T-helper 2 cell treated with Interferon-gamma antibody and Interleukin-4, amounts not matched to agents 5 μg/mL and 100 μg/mL, for 36 hours (primary cell): ENCODE measurements around the gene RNF34.
A peak's percentile ranks its signal among the peaks of the same experiment; 100 is the strongest.
"Not testable (repeated sequence)": the region's sequence is repeated elsewhere in the genome, so short reads cannot be mapped to it uniquely, and the experiment has no call there.

Experiments
- DNase-seq: peaks from one replicate; pipeline ENCODE4 v3.0.0; 2021; ENCODE audit warnings: low spot score
- H3K27ac Mint-ChIP-seq: one replicate; pipeline ENCODE4 v1.8.0; 2021; ENCODE audit warnings: mild to moderate bottlenecking, mixed read lengths
- H3K27me3 Mint-ChIP-seq: one replicate; pipeline ENCODE4 v1.8.0; 2021; ENCODE audit warnings: low read depth, mixed read lengths
- H3K36me3 Mint-ChIP-seq: one replicate; pipeline ENCODE4 v1.8.0; 2021; ENCODE audit warnings: low read depth, mixed read lengths
- H3K4me1 Mint-ChIP-seq: one replicate; pipeline ENCODE4 v1.8.0; 2021; ENCODE audit warnings: low read depth, mixed read lengths
- H3K4me3 Mint-ChIP-seq: one replicate; pipeline ENCODE4 v1.8.0; 2022; ENCODE audit warnings: mild to moderate bottlenecking, moderate library complexity, mixed read lengths
- H3K9me3 Mint-ChIP-seq: one replicate; pipeline ENCODE4 v1.8.0; 2021; ENCODE audit warnings: mixed read lengths

The RNF34 gene

GRCh38 chr12:121374945-121375584 lies 24.9 kb upstream of the RNF34 start:
- H3K36me3 Mint-ChIP-seq, H3K27me3 Mint-ChIP-seq, H3K27ac Mint-ChIP-seq, H3K4me3 Mint-ChIP-seq, H3K9me3 Mint-ChIP-seq, DNase-seq, H3K4me1 Mint-ChIP-seq: not testable (repeated sequence)

GRCh38 chr12:121376754-121377697 lies 22.9 kb upstream of the RNF34 start:
- H3K9me3 Mint-ChIP-seq: no peaks in the 10 kb centered on the region
- H3K36me3 Mint-ChIP-seq: no peaks in the 10 kb centered on the region
- H3K27me3 Mint-ChIP-seq: peaks cover 6% of the 10 kb centered on the region
- H3K4me1 Mint-ChIP-seq: no peaks in the 10 kb centered on the region
- no peak overlapping the region for H3K27ac Mint-ChIP-seq
- DNase-seq: no peak
- no peak overlapping the region for H3K4me3 Mint-ChIP-seq

GRCh38 chr12:121378736-121379135 lies 21.2 kb upstream of the RNF34 start:
- Mint-ChIP-seq H3K27ac (no peak overlapping the region), H3K27me3 (peaks cover 4% of the 10 kb centered on the region), H3K36me3 (no peaks in the 10 kb centered on the region), H3K4me3 (no peak overlapping the region), H3K4me1 (no peaks in the 10 kb centered on the region), H3K9me3 (no peaks in the 10 kb centered on the region)
- no peak for DNase-seq

GRCh38 chr12:121379945-121380344 lies 20.0 kb upstream of the RNF34 start:
- DNase-seq: no peak
- H3K4me1 Mint-ChIP-seq: no peaks in the 10 kb centered on the region
- H3K9me3 Mint-ChIP-seq: no peaks in the 10 kb centered on the region
- H3K27me3 Mint-ChIP-seq: peaks cover 4% of the 10 kb centered on the region
- no peak overlapping the region for H3K27ac Mint-ChIP-seq
- H3K36me3 Mint-ChIP-seq: no peaks in the 10 kb centered on the region
- H3K4me3 Mint-ChIP-seq: no peak overlapping the region

- peaks cover 3% of the 10 kb centered on the region for H3K4me1 Mint-ChIP-seq
- no peak for DNase-seq
- no peak overlapping the region for H3K4me3 Mint-ChIP-seq
- H3K36me3 Mint-ChIP-seq: no peaks in the 10 kb centered on the region
- H3K9me3 Mint-ChIP-seq: no peaks in the 10 kb centered on the region
- H3K27ac Mint-ChIP-seq: no peak overlapping the region
- H3K27me3 Mint-ChIP-seq: peaks cover 8% of the 10 kb centered on the region
These were observed 16.3 kb upstream of the RNF34 start for GRCh38 chr12:121383601-121384021.

GRCh38 chr12:121384891-121385290 lies 15.0 kb upstream of the RNF34 start:
- H3K27ac Mint-ChIP-seq, H3K36me3 Mint-ChIP-seq, H3K27me3 Mint-ChIP-seq, DNase-seq, H3K9me3 Mint-ChIP-seq, H3K4me1 Mint-ChIP-seq, H3K4me3 Mint-ChIP-seq: not testable (repeated sequence)

- no peaks in the 10 kb centered on the region for H3K9me3 Mint-ChIP-seq
- DNase-seq: no peak
- no peak overlapping the region for H3K27ac Mint-ChIP-seq
- H3K4me3 Mint-ChIP-seq: no peak overlapping the region
- H3K36me3 Mint-ChIP-seq: no peaks in the 10 kb centered on the region
- peaks cover 7% of the 10 kb centered on the region for H3K27me3 Mint-ChIP-seq
- H3K4me1 Mint-ChIP-seq: peaks cover 11% of the 10 kb centered on the region
These were observed 11.4 kb upstream of the RNF34 start for GRCh38 chr12:121388421-121388981.

- Mint-ChIP-seq H3K27me3 (peaks cover 3% of the 10 kb centered on the region), H3K4me3 (no peak overlapping the region), H3K9me3 (no peaks in the 10 kb centered on the region), H3K27ac (no peak overlapping the region), H3K4me1 (peaks cover 11% of the 10 kb centered on the region), H3K36me3 (no peaks in the 10 kb centered on the region)
- DNase-seq: no peak
These were observed 9.1 kb upstream of the RNF34 start for GRCh38 chr12:121390856-121391255.

- Mint-ChIP-seq H3K36me3 (no peaks in the 10 kb centered on the region), H3K4me1 (peaks cover 11% of the 10 kb centered on the region), H3K27ac (peak overlapping the region; percentile 71), H3K4me3 (peak overlapping the region; percentile 36), H3K27me3 (no peaks in the 10 kb centered on the region), H3K9me3 (no peaks in the 10 kb centered on the region)
- peak; percentile 32 for DNase-seq
These were observed 8.1 kb upstream of the RNF34 start for GRCh38 chr12:121391619-121392324.

GRCh38 chr12:121392325-121392716 lies 7.6 kb upstream of the RNF34 start:
- no peaks in the 10 kb centered on the region for H3K9me3 Mint-ChIP-seq
- H3K36me3 Mint-ChIP-seq: no peaks in the 10 kb centered on the region
- H3K27me3 Mint-ChIP-seq: no peaks in the 10 kb centered on the region
- H3K4me1 Mint-ChIP-seq: peaks cover 11% of the 10 kb centered on the region
- H3K4me3 Mint-ChIP-seq: no peak overlapping the region
- peak overlapping the region; percentile 39 for H3K27ac Mint-ChIP-seq
- DNase-seq: no peak

- Mint-ChIP-seq H3K4me1 (peaks cover 19% of the 10 kb centered on the region), H3K27me3 (no peaks in the 10 kb centered on the region), H3K27ac (no peak overlapping the region), H3K36me3 (peaks cover 11% of the 10 kb centered on the region), H3K9me3 (no peaks in the 10 kb centered on the region), H3K4me3 (no peak overlapping the region)
- no peak for DNase-seq
These were observed 2.4 kb upstream of the RNF34 start for GRCh38 chr12:121397521-121397920.

GRCh38 chr12:121398355-121398754 lies 1.6 kb upstream of the RNF34 start:
- Mint-ChIP-seq H3K4me3 (peak overlapping the region; percentile 97), H3K9me3 (no peaks in the 10 kb centered on the region), H3K27me3 (no peaks in the 10 kb centered on the region), H3K4me1 (peaks cover 24% of the 10 kb centered on the region), H3K36me3 (peaks cover 16% of the 10 kb centered on the region), H3K27ac (no peak overlapping the region)
- no peak for DNase-seq

- Mint-ChIP-seq H3K9me3 (no peaks in the 10 kb centered on the region), H3K4me1 (peaks cover 31% of the 10 kb centered on the region), H3K4me3 (peak overlapping the region; percentile 97), H3K36me3 (peaks cover 27% of the 10 kb centered on the region), H3K27me3 (no peaks in the 10 kb centered on the region), H3K27ac (peak overlapping the region; percentile 98)
- peak; percentile 71 for DNase-seq
These were observed 618 bp downstream of the RNF34 start for GRCh38 chr12:121400332-121401139.
